Fibroblast of mammary gland (primary cell): ENCODE data around the gene POFUT2.

ENCODE experiments used
- DNase-seq: peaks from one replicate; pipeline ENCODE4 v3.0.0-alpha.2; 2010; ENCODE audit warnings: low read depth
- H3K4me3 ChIP-seq: 2 replicates; pipeline ENCODE4 v1.5.1; 2011; ENCODE audit warnings: low read depth, mild to moderate bottlenecking, low read length, moderate library complexity; ENCODE audit not compliant: control insufficient read depth
- CTCF ChIP-seq: conservative IDR thresholded peaks from 2 replicates; pipeline ENCODE4 v1.5.1; 2011; ENCODE audit warnings: low read depth, low read length, inconsistent platforms; ENCODE audit not compliant: control insufficient read depth, insufficient read depth

The POFUT2 gene

DNA sequence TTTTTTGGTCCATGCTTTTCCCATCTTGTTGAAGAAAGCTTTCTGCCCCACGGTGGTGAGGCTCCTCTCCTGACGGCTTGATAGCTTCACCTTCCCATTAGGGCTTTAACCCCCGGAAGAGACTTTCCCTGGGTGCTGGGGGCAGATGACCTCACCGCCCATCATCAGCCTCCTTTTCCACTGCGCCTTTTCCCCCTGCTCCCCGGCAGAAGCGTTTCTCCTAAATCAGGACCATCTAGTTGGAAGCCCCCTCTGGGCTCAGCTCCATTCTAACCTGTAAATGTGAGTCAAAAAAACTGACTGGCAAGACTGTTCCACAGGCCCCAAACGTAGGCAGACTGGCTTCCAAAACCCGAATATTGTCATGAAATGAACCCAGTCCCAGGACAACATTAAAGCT, 6.7 kb downstream of the POFUT2 start:
- no peak overlapping the region for H3K4me3 ChIP-seq
- TF ChIP-seq CTCF, result no peak
- no peak for DNase-seq

DNA sequence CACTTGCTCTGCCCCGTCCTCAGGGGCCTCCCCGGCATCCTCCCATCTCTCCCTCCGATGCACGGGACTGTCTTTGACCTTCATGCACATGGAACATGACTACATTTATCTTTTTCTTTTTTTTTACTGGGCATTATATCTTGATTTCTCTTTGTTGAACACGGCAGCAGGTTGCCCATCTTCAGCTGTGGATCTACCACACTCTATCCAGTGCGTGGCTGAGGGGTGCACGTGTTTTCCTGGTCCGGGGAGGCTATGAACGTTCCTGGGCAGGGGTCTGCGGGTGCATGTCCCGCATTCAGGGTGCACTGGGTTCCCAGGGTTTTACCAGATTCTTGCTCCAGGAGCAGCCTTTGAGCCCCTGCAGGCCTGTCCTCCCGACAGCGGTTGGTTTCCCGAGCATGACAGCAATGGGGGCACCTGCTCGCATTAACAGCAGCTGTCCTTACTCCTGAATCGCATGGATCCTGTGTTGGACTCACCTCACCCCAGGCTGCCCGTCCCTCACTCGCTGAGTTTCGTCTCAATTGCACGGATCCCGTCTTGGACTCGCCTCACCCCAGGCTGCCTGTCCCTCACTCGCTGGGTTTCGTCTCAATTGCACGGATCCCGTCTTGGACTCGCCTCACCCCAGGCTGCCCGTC, 7.4 kb downstream of the POFUT2 start:
- TF ChIP-seq CTCF, result no peak
- no peak for DNase-seq
- H3K4me3 ChIP-seq, result no peak overlapping the region

DNA sequence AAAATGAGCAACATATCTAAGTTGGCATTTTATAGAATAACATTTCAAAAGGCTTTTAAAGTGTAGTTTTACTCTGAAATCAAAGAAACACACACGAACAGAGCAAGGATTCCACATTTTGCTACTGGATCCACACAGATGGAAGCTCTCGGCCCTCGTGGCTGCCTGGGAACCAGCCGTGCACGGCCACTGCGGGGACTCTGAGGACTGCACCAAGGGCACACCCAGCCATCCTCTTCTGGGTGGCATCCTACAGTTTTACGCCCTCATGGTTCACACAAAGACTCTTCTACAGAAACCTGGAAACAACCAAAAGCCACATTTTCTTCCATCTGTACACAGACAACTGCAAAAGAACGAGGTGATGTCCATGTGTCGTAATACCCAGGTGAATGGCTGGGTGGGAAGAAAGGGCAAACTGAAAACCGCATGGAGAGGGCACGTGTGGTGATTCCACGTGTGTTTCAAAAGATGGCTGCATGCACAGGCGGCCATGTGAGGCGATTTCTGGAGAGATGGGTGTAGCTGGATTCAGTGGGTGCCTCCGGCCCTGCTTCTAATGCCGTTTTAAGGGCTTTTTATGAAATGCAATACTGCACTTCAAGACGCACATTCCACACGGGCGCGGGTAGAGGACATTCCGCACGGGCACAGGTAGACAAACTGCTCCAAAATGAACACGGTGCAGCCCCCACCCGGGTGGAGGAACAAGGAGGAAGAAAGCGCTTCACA, 8.1 kb downstream of the POFUT2 start:
- TF ChIP-seq CTCF, result no peak
- H3K4me3 ChIP-seq, result no peak overlapping the region
- DNase-seq, result no peak

DNA sequence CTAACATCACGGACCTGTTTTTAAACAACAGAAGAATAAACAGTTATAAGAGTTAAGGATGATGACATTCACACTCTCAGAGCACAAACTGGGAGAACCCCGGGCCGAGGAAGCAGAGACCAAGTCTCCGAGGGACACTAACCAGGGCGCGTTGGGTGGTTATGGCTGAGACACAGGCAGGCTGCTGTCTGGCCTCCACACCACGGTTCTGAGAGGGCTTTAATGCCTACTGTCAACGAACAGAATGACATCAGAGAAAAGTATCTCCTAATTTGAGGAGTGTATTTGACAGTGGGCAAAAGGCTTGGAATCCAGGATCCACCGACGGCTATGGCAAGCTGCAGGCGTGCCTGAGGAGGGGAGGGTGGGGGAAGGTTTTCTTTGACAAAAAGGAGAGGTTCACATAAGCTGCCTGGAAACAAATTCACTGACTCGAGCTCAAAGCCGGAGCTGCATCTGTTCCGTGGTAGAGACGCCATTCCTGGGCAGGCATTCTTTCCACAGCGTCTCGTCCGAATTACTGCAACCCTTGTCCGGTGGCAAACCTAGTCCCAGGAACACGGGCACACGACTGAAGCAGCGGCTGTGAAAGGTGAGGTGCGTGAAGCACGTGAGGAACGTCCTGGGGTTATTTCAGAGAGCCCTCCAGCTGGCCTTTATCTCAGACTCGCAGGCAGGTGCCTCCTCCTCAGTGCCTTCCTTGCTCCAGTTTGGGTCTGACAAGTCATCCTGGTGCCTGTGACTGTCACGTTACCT, 9.4 kb downstream of the POFUT2 start:
- no peak for TF ChIP-seq CTCF
- no peak overlapping the region for H3K4me3 ChIP-seq
- DNase-seq, result no peak

GRCh38 chr21:45277101-45278045, 10.3 kb downstream of the POFUT2 start:
- no peak overlapping the region for H3K4me3 ChIP-seq
- DNase-seq, result no peak
- TF ChIP-seq CTCF, result no peak

DNA sequence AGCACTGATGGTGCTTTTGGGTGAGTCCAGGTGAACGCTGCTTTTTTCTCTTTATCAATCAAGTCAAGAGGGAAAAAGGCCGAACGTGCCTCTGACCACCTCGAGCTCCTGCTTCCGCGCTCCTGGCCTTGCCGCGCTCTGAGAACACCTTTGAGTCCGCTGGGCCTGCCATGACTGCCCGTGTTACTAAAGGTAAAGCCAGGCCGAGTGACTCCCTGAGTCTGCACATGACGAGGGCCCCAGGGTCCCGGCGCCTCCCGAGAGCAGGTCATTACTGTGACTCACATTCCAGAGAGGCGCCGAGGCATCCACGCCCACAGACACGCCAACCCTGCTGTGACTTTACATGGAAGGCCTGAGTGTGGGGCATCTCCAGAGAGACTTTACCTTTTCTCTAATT, 11.1 kb downstream of the POFUT2 start:
- no peak for DNase-seq
- no peak for TF ChIP-seq CTCF
- H3K4me3 ChIP-seq, result no peak overlapping the region
